AG10803 (cell line): ENCODE data around the gene MED27.

Experiments used
- DNase-seq: peaks from one replicate; pipeline ENCODE4 v3.0.0; 2010; ENCODE audit warnings: low read depth
- H3K4me3 ChIP-seq: 2 replicates; pipeline ENCODE4 v1.5.1; 2011; ENCODE audit warnings: mild to moderate bottlenecking, low read length, control low read depth
- TF ChIP-seq, protein P1 (sequence below): conservative IDR thresholded peaks from 2 replicates; pipeline ENCODE4 v1.5.1; 2011; ENCODE audit warnings: mild to moderate bottlenecking, low read length, control low read depth, inconsistent platforms

Gene MED27

DNA sequence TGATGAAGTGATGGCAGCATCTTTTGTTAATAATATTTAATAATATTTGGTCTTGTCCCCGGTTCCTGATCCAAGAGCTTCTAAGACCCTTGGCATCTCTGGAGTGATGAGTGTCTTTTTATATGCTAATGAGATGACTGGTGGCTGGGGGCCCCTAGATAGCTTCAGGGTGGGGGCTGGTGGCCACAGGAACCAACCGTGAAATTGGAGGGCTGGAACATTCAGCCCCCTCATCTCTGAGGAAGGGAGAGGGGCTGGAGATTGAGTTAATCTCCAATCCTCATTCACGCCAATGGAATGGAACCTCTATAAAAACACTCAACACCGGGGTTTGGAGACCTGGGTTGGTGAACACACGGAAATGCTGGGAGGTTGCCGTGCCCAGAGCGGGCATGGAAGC, 261.6 kb downstream of the MED27 start:
- no peak for DNase-seq
- H3K4me3 ChIP-seq = no peak overlapping the region
- TF ChIP-seq, protein P1, sequence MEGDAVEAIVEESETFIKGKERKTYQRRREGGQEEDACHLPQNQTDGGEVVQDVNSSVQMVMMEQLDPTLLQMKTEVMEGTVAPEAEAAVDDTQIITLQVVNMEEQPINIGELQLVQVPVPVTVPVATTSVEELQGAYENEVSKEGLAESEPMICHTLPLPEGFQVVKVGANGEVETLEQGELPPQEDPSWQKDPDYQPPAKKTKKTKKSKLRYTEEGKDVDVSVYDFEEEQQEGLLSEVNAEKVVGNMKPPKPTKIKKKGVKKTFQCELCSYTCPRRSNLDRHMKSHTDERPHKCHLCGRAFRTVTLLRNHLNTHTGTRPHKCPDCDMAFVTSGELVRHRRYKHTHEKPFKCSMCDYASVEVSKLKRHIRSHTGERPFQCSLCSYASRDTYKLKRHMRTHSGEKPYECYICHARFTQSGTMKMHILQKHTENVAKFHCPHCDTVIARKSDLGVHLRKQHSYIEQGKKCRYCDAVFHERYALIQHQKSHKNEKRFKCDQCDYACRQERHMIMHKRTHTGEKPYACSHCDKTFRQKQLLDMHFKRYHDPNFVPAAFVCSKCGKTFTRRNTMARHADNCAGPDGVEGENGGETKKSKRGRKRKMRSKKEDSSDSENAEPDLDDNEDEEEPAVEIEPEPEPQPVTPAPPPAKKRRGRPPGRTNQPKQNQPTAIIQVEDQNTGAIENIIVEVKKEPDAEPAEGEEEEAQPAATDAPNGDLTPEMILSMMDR = no peak

DNA sequence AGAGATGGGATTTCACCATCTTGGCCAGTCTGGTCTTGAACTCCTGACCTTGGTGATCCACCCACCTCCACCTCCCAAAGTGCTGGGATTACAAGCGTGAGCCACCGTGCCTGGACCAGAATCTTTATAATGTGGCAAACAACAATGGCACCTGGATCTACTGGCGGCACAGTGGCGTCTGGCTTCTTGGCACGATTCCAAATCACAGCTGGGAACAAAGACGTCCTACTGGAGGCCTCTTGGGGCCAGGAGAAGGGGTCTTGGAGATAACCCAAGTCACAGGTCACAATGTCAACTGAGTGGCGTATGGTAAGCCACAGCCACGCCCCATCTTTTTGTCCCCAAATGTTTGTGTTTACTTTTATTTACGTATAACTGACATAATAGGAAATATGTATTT, 262.0 kb downstream of the MED27 start:
- no peak overlapping the region for H3K4me3 ChIP-seq
- TF ChIP-seq, protein P1 = no peak
- no peak for DNase-seq

DNA sequence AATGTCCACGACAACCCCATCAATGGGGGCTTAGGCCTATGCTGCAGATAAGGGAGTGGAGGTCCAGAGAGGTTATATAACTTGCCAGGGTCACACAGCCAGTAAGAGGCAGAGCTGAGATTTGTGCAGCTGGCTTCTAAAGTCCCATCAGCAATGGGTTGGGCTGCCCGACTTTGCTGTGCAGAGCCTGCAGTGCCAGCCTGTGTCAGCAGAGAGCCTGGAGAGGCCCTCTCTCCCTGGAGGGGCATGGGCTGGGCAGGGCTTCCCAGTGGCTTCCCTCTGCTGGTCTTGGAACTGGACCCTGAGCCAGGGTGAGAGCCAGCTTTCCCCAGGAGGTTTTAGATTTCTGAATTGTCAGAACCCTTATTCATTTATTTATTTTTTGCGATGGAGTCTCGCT, 262.6 kb downstream of the MED27 start:
- TF ChIP-seq, protein P1 = no peak
- no peak for DNase-seq
- no peak overlapping the region for H3K4me3 ChIP-seq

DNA sequence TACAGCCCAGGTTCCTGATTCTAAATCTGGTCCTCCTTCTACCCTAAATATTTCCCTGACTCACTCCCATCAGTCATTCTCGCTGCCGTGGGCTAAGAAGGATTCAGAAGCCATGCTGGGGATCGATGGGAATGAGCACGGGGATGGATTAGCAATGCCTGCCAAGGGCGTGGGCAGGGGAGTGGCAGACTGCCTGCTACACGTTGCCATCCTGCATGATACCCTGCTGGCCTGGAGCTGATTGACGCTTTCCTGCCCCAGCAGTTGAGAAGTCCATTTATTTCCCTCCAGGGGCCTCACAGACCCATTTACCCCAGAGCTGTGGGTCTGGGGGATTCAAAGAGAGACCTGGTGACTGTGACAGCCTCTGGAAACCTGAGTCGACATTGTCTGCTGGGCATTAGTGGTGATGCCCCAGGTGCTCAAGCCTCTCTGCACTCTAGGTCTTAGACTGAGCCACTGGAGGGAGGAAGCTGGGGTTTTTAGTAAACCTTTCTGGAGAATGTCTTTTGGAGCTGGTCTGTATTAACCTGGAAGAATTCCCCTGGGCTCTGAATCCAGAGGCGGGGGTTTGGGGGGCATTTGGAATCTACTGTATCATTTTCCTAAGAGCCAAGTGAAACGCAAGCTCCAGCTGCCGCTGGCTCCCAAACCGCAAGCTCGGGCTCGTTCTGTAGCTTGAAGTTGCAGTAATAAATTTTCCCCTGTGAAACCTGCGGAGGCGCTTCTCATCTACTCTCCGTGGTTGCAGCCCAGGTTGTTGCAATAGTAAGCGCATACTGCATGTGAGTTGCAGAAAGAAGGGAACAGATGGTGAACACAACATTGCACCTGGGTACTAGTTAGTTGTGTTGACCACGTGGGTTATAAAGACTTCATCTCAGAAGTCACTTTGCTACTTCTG, 263.4 kb downstream of the MED27 start:
- DNase-seq = no peak
- TF ChIP-seq, protein P1 = no peak
- no peak overlapping the region for H3K4me3 ChIP-seq

DNA sequence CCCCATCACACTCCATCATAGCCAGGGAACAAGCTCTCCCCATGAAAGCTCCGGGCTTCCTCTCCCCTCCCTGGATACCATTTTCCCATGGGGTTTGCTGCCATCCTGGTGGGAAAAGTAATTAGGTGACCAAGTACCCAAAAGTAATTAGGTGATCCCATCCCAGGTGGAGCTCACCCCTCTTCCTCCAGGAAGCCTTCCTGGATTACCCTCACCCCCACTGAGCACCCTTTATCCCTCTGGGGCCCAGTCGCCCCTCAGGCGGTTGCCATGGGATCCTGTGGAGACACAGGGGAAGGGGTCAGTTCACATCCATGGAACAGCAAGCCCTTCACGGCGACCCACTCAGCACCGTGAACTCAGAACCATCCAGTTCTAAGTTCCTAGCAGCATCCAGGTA, 265.0 kb downstream of the MED27 start:
- no peak for DNase-seq
- TF ChIP-seq, protein P1 = no peak
- H3K4me3 ChIP-seq = no peak overlapping the region

DNA sequence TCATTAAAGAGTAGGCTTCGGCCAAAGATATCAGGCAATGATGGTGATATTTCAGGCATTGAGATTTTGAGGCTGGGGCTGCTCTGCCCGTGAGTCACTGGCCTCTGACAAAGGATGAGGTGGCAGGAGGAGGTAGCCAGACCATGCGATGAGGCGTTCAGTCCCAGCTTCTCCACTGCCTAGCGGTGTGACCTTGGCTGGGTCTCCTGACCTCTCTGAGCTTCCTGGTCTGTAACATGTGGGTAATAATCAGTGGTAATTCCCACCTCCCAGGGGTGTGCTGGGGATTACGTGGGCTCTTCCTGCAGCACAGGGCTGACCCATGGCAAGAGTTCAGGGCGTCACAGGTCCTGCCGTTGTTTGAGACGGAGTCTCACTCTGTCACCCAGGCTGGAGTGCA, 266.6 kb downstream of the MED27 start:
- no peak overlapping the region for H3K4me3 ChIP-seq
- no peak for DNase-seq
- TF ChIP-seq, protein P1 = no peak

DNA sequence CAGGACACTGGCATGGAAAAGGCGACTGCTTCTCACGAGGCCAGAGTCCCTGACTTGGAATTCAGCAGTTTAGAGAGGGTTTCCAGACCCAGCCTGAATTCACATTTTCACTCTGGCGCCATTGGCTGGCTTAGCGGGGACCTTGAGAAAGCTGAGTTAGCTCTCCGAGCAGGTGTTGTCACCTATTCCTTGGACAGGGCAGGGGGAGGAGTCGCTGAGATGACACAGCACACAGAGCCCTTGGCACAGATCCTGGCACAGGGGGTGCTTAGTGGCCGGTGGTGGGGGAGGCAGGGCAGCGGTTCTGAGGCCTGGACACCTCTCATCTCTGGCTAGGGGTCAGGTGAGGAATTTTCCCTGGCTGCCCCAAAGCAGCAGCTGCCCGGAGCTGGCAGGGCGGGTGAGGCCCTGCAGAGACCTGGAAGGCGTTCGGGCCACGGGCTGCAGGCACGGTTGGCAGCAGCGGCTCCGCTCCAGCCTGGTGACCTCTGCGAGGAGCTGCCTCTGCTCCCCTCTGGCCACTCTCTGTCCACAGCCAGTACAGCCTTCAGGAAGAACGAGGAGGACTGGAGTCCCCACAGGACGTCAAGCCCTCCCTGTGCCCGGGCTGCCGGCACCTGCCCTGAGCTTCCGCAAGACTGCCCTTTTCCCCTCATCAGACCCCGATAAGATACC, 267.4 kb downstream of the MED27 start:
- H3K4me3 ChIP-seq = no peak overlapping the region
- TF ChIP-seq, protein P1 = no peak
- no peak for DNase-seq
